Activated CD8-positive, alpha-beta memory T cell treated with anti-CD3 and anti-CD28 coated beads, Interleukin-2, amount 10 ng/mL, durations not matched to agents 7 days and 5 days (primary cell): ENCODE data around the gene SMLR1. TPM values are rescaled to one million over a fixed set of nuclear protein-coding genes. Genes with fewer than 3 reads are reported as not detected.
A peak's percentile ranks its signal among the peaks of the same experiment; 100 is the strongest.

ENCODE experiments used
- ATAC-seq: fragments of 150-1000 bp; cut with Tn5 transposase; one replicate; pipeline ENCODE4 v1.10.0; 2021; ENCODE audit warnings: moderate library complexity
- CTCF ChIA-PET: fragments of 350-600 bp; sonication (Branson Sonifier 250); formaldehyde crosslinking; loops from one replicate; lab custom pipeline; 2021; ENCODE audit warnings: antibody characterized with exemption; lab: Charles Lee
- DNase-seq: peaks from one replicate; pipeline ENCODE4 v3.0.0-alpha.2; 2020
- H3K27ac Mint-ChIP-seq: one replicate; pipeline ENCODE4 v1.8.0; 2021; ENCODE audit warnings: mild to moderate bottlenecking, mixed read lengths
- H3K27me3 Mint-ChIP-seq: one replicate; pipeline ENCODE4 v1.8.0; 2021; ENCODE audit warnings: mixed read lengths
- H3K36me3 Mint-ChIP-seq: one replicate; pipeline ENCODE4 v1.8.0; 2021; ENCODE audit warnings: mild to moderate bottlenecking, mixed read lengths
- H3K4me1 Mint-ChIP-seq: one replicate; pipeline ENCODE4 v1.8.0; 2021; ENCODE audit warnings: mixed read lengths
- H3K4me3 Mint-ChIP-seq: one replicate; pipeline ENCODE4 v1.8.0; 2021; ENCODE audit warnings: mild to moderate bottlenecking, moderate library complexity, mixed read lengths
- H3K9me3 Mint-ChIP-seq: one replicate; pipeline ENCODE4 v1.8.0; 2022; ENCODE audit warnings: low read depth, mixed read lengths
- total RNA-seq, 2 experiments: library from RNA; stranded (reverse); gene quantifications; one replicate each; pipeline ENCODE4 v1.2.3, GENCODE V29; 2021

The SMLR1 gene
- total RNA-seq, 2 experiments from 2014 or later = not detected

DNA sequence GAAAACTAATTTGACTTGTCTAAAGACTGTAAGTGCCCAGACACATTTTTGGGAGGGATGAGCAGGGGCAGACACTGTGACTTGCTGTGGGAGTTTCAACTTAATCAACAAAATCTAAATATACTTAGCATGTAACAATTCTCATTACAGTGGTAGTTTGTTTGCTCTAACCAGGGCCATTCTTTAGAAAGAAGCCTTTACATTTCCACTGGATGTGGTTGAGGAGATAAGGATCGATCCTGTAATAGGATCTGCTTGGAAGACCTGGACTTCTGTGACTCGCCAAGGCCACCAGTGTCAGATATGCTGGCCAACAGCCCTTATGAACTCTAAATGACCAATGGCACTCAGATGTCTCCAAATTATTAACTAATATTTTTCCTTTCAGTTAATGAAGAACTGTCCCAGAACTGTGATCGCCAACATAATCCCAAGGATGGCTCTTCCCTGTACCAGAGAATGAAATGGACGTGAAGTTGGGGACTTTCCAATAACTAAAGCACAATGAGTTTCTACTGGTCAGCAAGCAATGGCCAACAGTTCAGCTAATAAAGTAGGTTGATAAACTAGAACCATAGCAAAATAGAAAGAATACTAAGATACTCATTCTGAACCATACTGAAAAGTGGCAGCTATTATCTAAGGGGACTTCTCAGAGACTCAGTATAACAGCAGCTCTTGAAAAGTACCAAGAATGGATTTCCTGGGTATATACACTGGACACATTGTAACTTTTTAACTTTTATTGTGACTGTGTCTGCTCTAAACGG lies 7.5 kb downstream of the SMLR1 start:
- Mint-ChIP-seq H3K27me3 (no peaks in the 10 kb centered on the region), H3K27ac (no peak overlapping the region), H3K36me3 (no peaks in the 10 kb centered on the region), H3K4me3 (no peak overlapping the region), H3K9me3 (no peaks in the 10 kb centered on the region), H3K4me1 (no peaks in the 10 kb centered on the region)
- ATAC-seq = no peak
- CTCF ChIA-PET = no interaction called here
- DNase-seq = no peak

DNA sequence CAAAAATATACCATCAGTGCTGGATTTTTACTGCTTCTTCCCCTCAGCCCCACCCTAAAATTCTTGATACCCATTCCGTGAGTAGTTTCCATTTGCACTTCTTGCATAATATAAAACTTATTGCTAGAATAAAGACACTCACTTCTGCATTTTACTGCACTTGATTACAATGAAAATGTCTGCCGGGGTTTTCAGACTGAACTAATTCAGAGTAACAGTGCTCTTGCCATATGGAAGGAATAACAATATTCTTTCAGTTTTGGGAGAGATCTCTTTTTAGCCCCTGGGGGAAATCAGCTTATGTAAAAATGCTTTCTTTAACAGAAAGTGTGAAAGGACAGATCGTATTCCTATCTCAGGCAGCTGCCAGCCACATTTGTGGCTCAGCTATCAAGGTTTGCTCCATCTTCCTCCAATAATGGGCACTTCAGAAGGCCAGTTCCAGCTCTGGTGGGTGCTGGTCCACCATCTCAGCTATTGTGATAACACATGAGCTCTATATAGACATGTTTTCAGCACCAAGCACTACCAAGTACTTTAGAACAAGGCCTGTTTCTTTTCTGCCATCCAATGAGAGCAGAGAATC lies 8.9 kb downstream of the SMLR1 start:
- DNase-seq (no peak), ATAC-seq (no peak)
- Mint-ChIP-seq H3K9me3 (no peaks in the 10 kb centered on the region), H3K4me3 (no peak overlapping the region), H3K27me3 (no peaks in the 10 kb centered on the region), H3K4me1 (no peaks in the 10 kb centered on the region), H3K27ac (no peak overlapping the region), H3K36me3 (no peaks in the 10 kb centered on the region)
- CTCF ChIA-PET = interaction anchor here (0.9 kb wide), 1 partner anchor 540 kb away, joined by 3 read pairs; no protein-coding TSS in a partner anchor

DNA sequence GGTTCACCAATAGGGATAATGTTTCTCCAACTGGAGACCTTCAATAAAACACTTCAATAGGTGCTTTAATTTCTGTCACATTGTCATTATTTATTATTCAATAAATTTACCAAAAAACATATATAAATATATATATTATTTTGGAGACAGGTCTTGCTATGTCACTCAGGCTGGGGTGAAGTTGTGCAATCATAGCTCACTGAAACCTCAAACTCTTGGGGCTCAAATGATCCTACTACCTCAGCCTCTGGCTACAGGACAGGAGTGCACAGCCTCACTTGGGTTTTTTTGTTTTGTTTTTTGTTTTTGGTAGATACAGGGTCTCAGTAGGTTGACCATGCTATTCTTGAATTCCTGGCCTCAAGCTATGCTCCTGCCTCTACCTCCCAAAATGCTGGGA lies 9.9 kb downstream of the SMLR1 start:
- H3K27me3 Mint-ChIP-seq = no peaks in the 10 kb centered on the region

DNA sequence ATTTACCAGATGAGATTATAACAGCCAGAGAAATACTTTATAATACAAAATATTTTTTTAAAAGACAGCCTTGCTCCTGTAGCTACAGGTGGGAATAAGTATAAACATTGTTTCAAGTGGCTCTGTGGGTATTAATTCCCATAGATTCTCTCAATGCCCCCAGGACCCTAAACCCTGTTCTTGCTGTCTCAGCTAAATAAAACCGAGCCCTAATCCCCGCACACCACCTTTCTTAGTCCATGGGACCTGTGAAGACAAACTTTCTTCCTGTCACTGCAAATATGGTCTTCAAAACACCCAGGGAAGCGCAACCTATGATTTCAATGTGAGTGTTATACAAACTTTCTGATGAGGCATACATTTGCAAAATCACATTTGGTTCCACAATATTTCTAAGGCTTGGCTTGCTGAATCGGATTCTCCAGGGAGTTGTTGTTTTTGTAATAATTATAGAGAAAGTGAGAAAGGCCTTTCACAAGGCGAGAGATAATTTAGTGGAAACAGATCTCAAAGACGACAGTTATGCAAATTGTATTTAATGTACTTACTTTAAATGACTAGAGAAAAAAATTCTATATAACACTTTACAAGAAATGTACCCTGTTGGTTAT lies 11.1 kb downstream of the SMLR1 start:
- Mint-ChIP-seq H3K4me3 (no peak overlapping the region), H3K36me3 (no peaks in the 10 kb centered on the region), H3K4me1 (no peaks in the 10 kb centered on the region), H3K27ac (no peak overlapping the region), H3K9me3 (no peaks in the 10 kb centered on the region), H3K27me3 (no peaks in the 10 kb centered on the region)
- ATAC-seq (no peak), DNase-seq (no peak)
- CTCF ChIA-PET = interaction anchor here (1.2 kb wide), 1 partner anchor 516 kb away, joined by 4 read pairs; no protein-coding TSS in a partner anchor

More for the DNA sequence above, 9.9 kb downstream of the SMLR1 start:
- Mint-ChIP-seq H3K36me3 (no peaks in the 10 kb centered on the region), H3K9me3 (no peaks in the 10 kb centered on the region), H3K27ac (no peak overlapping the region), H3K4me3 (no peak overlapping the region), H3K4me1 (no peaks in the 10 kb centered on the region)
- no peak for ATAC-seq
- DNase-seq = no peak
- CTCF ChIA-PET = no interaction called here

DNA sequence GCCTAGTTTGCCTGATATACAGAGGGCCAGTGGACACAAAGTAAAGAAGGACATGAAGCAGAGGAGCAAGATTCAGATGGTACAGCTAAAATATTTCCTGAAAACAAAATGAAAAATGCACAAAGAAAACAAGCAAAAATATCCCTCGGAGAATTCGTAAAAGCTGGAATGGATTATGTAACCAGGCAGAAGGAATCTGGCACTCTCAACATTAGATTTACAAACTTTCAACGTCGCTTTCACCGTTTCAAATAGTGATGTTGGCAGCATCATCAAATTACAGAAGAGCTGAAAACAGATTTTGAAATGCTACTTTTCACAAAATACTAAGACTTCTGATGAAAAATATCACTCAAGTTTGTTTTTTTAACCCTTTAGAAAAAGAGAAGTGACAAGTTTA lies 11.7 kb downstream of the SMLR1 start:
- ATAC-seq = no peak

DNA sequence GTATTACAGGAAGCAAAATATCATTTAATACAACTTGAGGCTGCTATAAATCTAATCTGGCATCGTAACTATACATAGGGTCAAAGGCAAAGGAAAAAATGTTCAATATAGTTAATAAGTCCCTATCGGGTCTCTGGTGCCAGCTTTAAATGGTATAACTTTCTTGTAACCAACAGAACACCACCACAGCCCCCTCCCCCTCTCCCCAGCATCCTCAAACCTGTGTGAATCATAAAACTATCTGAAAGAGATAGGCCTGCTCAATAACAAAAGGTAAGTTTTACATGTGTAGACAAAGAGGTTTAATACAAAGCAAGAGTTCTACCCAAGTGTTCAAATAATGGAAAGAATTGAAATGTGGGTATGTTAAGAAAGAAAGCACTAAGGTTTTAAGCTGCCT lies 12.2 kb downstream of the SMLR1 start:
- CTCF ChIA-PET = no interaction called here
- H3K4me1 Mint-ChIP-seq = no peaks in the 10 kb centered on the region
- DNase-seq (no peak), ATAC-seq (no peak)
- H3K4me3 Mint-ChIP-seq = no peak overlapping the region
- no peaks in the 10 kb centered on the region for H3K36me3 Mint-ChIP-seq
- H3K9me3 Mint-ChIP-seq = no peaks in the 10 kb centered on the region
- no peaks in the 10 kb centered on the region for H3K27me3 Mint-ChIP-seq
- H3K27ac Mint-ChIP-seq = no peak overlapping the region

More for the DNA sequence above, 11.7 kb downstream of the SMLR1 start:
- no peaks in the 10 kb centered on the region for H3K27me3 Mint-ChIP-seq
- H3K4me1 Mint-ChIP-seq = no peaks in the 10 kb centered on the region
- H3K4me3 Mint-ChIP-seq = no peak overlapping the region
- CTCF ChIA-PET = no interaction called here
- H3K36me3 Mint-ChIP-seq = no peaks in the 10 kb centered on the region
- no peaks in the 10 kb centered on the region for H3K9me3 Mint-ChIP-seq
- DNase-seq = no peak
- no peak overlapping the region for H3K27ac Mint-ChIP-seq

DNA sequence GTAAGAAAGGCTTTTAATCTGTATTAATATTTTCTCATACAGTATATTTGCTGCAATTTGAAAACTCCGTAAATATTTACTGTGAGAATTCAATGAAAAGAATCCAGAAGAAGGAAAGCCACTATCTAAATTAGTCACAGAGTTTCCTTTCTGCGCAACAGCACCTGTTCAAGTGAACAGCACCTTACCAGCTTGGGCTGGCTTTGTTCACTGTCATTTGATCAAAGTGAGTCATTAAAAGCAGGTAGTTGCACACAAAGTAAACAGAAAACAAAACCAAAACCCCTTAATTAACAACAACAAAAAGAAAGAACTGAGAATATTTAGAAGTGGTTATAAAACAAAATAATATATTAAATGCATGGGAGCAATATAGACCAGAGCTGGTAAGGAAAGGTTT lies 12.8 kb downstream of the SMLR1 start:
- Mint-ChIP-seq H3K9me3 (no peaks in the 10 kb centered on the region), H3K4me1 (no peaks in the 10 kb centered on the region), H3K36me3 (no peaks in the 10 kb centered on the region), H3K27ac (no peak overlapping the region), H3K4me3 (no peak overlapping the region), H3K27me3 (no peaks in the 10 kb centered on the region)
- peak; percentile 27 for ATAC-seq
- CTCF ChIA-PET = no interaction called here
- DNase-seq = no peak

DNA sequence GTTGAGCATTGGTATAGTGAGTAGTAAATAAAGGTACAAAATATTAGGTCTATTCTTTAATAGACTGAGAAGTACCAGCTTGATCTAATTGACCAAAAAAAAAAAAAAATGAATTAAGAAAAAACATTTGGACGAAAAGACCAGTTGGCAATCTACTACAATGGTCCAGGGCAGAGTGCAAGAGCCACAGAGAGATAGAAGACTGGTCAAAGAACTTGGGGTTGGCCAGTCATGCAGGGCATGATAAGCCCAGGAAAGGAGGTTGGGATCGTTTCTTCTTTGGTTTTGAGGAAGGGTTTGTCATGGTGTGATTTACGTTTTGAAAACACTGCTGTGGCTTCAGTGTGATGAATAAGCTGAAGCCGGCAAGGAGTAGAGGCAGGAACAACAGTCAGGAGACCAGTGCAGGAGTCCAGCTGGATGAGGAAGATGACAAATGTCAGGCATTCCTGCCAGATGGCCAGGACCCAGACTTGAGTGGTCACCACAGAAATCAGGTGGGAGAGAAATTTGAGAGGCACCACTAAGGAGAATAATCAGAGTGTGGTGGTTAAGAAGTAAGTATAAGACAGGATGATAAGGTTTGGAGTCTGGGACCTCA lies 14.0 kb downstream of the SMLR1 start:
- no peak for ATAC-seq
- no peaks in the 10 kb centered on the region for H3K27me3 Mint-ChIP-seq
- CTCF ChIA-PET = interaction anchor here (1.2 kb wide), 1 partner anchor 139 kb away, joined by 3 read pairs; no protein-coding TSS in a partner anchor
- H3K9me3 Mint-ChIP-seq = no peaks in the 10 kb centered on the region
- no peaks in the 10 kb centered on the region for H3K4me1 Mint-ChIP-seq
- DNase-seq = no peak
- H3K36me3 Mint-ChIP-seq = no peaks in the 10 kb centered on the region
- H3K27ac Mint-ChIP-seq = no peak overlapping the region
- H3K4me3 Mint-ChIP-seq = no peak overlapping the region

DNA sequence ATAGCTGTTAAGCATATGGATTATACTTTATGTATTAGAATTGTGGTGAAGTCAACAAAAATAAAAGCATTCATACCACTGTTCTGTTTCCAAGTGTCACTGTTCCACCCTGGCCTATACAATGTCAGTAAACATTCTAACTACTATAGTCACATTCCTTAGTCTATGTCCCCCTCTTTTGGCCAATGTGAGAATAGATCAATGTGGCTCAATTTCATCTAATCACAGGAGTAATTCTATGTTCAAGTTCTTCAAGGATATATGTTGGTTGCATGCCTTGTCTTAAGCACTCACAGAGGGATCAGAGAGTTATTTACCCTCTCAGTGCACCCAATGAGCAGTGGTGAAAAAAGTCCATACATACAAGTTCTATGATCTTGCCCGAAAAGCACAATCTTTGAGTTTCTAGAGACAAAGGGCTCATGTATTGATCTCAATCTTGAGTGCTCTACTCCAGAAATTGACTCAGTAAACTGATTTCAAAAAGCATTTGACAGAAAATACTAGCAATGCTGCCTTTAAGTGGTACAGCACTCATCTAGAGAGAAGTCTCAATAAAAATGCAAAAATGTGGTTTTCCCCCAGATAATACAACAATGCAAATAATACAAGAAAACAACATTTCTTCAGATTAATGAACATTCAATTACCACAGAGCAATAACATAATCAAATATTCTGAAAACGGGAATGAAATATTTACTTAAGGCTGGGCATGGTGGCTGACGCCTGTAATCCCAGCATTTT lies 16.5 kb downstream of the SMLR1 start:
- no peak overlapping the region for H3K27ac Mint-ChIP-seq
- no peaks in the 10 kb centered on the region for H3K9me3 Mint-ChIP-seq
- no peaks in the 10 kb centered on the region for H3K36me3 Mint-ChIP-seq
- no peak overlapping the region for H3K4me3 Mint-ChIP-seq
- CTCF ChIA-PET = interaction anchor here (0.9 to 1.8 kb wide), 11 partner anchors 28 to 797 kb away, joined by 3 to 6 read pairs (median 4); partner anchors contain the start of gene TMEM200A
- H3K4me1 Mint-ChIP-seq = peaks cover 4% of the 10 kb centered on the region
- H3K27me3 Mint-ChIP-seq = no peaks in the 10 kb centered on the region
- ATAC-seq (peak; percentile 76), DNase-seq (no peak)

DNA sequence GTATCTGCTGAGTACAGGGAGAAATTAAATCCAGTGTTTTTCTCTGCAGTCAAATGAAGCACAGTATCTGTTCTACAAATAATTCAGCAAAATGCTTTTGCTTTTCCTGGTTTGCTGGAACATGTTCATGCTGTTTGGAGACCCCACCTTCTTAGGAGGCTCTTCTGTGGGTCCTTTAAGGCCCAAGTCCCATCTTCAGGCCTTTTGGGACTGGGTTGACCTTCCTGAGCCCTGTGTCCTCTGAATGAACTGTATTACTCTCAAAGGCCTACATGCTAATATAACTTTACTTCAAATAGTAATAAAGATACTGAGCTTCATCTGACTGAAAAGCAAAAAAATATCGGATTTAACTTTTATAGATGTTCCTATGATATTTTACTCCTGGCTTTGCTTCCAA lies 19.3 kb downstream of the SMLR1 start:
- CTCF ChIA-PET = interaction anchor here (1.3 to 1.7 kb wide), 2 partner anchors 25 to 524 kb away, joined by 5 read pairs; no protein-coding TSS in a partner anchor
- Mint-ChIP-seq H3K4me3 (no peak overlapping the region), H3K27ac (no peak overlapping the region), H3K27me3 (no peaks in the 10 kb centered on the region), H3K4me1 (peaks cover 12% of the 10 kb centered on the region), H3K9me3 (no peaks in the 10 kb centered on the region), H3K36me3 (no peaks in the 10 kb centered on the region)
- no peak for ATAC-seq
- DNase-seq = no peak

DNA sequence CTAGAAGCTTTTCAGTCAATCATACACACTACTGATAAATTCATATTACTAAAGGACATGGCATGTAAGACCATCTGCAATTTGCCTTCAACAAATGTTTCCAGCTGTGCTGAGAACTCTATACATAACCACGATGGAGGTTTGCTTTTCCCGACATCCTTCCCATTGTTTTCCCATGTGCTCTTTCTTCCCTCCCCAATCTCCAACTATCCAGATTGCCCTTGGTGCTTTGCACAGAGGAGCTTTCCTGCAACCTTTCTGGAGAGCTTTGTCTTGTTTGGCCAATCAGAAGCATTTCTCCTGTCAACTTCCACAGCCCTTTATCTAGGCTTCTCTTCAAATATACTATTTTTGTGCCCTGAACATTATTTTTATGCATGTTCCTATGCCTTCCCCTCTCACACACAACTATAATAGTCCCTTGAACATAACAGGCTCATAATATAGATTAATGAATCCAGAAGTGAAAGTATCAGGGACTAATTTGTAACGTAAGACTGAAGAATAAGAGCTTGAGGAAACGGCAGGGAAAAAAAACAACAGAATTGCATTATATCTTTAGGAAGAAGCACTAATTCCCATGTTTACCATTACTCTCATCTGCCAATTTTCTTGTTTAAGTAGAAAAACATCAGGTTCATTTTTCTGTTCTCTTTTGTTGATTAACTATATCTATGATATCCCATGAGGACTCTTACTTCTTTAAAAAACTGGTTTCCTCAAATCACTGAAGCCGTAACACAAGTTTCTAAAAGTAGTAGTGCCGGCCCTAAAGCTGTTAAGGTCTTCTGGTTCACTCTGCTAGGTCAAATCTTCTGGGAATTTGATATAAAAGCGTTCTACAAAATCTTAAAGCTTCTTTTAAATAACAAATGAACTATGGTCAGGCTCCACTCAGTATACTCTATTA lies 20.1 kb downstream of the SMLR1 start:
- peaks cover 12% of the 10 kb centered on the region for H3K4me1 Mint-ChIP-seq

DNA sequence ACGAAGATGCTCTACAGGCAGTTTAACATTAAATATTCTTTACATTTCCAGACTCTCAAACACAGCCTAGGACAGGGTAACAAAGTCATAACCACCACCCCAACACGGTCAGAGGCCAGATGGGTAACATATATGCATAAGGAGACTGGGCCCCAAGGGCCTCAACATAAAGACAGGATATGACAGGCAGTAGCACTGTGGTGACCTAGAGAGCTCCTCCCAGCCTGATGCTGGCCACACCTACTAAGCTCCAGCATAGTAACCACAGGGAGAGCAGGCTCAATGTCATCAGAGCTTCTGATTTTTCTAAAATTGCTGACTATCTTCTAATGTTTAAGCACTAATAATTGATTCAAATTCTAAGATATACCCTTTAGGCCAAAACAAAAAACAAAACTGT lies 21.7 kb downstream of the SMLR1 start:
- CTCF ChIA-PET = interaction anchor here (0.8 kb wide), 1 partner anchor 23 kb away, joined by 3 read pairs; no protein-coding TSS in a partner anchor
- DNase-seq = peak; percentile 80
- Mint-ChIP-seq H3K36me3 (no peaks in the 10 kb centered on the region), H3K27ac (no peak overlapping the region), H3K4me3 (no peak overlapping the region), H3K4me1 (peaks cover 12% of the 10 kb centered on the region), H3K27me3 (no peaks in the 10 kb centered on the region), H3K9me3 (no peaks in the 10 kb centered on the region)
- ATAC-seq = peak; percentile 99

More for the DNA sequence above, 20.1 kb downstream of the SMLR1 start:
- ATAC-seq (no peak), DNase-seq (no peak)
- Mint-ChIP-seq H3K9me3 (no peaks in the 10 kb centered on the region), H3K36me3 (no peaks in the 10 kb centered on the region), H3K27ac (no peak overlapping the region), H3K4me3 (no peak overlapping the region), H3K27me3 (no peaks in the 10 kb centered on the region)
- CTCF ChIA-PET = interaction anchor here (1.3 to 1.7 kb wide), 2 partner anchors 25 to 525 kb away, joined by 5 read pairs; no protein-coding TSS in a partner anchor
